Glutamatergic neuron (in vitro differentiated cells): ENCODE measurements around the gene CTNNBIP1. TPM values are rescaled to one million over a fixed set of nuclear protein-coding genes. Genes with fewer than 3 reads are reported as not detected.

Experiments
- DNase-seq: peaks from one replicate; pipeline ENCODE4 v3.0.0; 2022
- H3K27ac Mint-ChIP-seq: one replicate; pipeline ENCODE4 v1.8.0; 2020; ENCODE audit warnings: mild to moderate bottlenecking, mixed read lengths, inconsistent platforms; ENCODE audit not compliant: unreplicated experiment
- H3K27me3 Mint-ChIP-seq: one replicate; pipeline ENCODE4 v1.8.0; 2020; ENCODE audit warnings: mild to moderate bottlenecking, moderate library complexity, mixed read lengths, inconsistent platforms; ENCODE audit not compliant: unreplicated experiment
- H3K36me3 Mint-ChIP-seq: one replicate; pipeline ENCODE4 v1.8.0; 2020; ENCODE audit warnings: mild to moderate bottlenecking, mixed read lengths, inconsistent platforms; ENCODE audit not compliant: unreplicated experiment
- H3K4me1 Mint-ChIP-seq: one replicate; pipeline ENCODE4 v1.8.0; 2020; ENCODE audit warnings: mild to moderate bottlenecking, low read depth, mixed read lengths, inconsistent platforms; ENCODE audit not compliant: unreplicated experiment
- H3K4me3 Mint-ChIP-seq: one replicate; pipeline ENCODE4 v1.8.0; 2020; ENCODE audit warnings: mild to moderate bottlenecking, mixed read lengths, inconsistent platforms; ENCODE audit not compliant: unreplicated experiment
- H3K9me3 Mint-ChIP-seq: one replicate; pipeline ENCODE4 v1.8.0; 2020; ENCODE audit warnings: mild to moderate bottlenecking, moderate library complexity, mixed read lengths, inconsistent platforms; ENCODE audit not compliant: unreplicated experiment
- total RNA-seq: library from RNA; stranded (reverse); fragmentation: NEBNext Ultra II Directional; extraction: Animal tissue kit (Norgen Biotek cat#: 25700); gene quantifications from one replicate; pipeline ENCODE4 v1.2.1, GENCODE V29; 2021; ENCODE audit not compliant: unreplicated experiment
- TF ChIP-seq, protein P1 (sequence below): fragments of 200-600 bp; sonication (generic); IDR thresholded peaks from one replicate; pipeline ENCODE4 v1.5.0; 2021; ENCODE audit not compliant: partially characterized antibody, unreplicated experiment

Gene CTNNBIP1
- total RNA-seq, 1 donor from 2014 or later, result 50.7 TPM

- H3K4me3 Mint-ChIP-seq, result peak overlapping the region; percentile 91
- peaks cover 2% of the 10 kb centered on the region for H3K9me3 Mint-ChIP-seq
- peak overlapping the region; percentile 24 for H3K27ac Mint-ChIP-seq
- H3K27me3 Mint-ChIP-seq, result no peaks in the 10 kb centered on the region
- TF ChIP-seq, protein P1, sequence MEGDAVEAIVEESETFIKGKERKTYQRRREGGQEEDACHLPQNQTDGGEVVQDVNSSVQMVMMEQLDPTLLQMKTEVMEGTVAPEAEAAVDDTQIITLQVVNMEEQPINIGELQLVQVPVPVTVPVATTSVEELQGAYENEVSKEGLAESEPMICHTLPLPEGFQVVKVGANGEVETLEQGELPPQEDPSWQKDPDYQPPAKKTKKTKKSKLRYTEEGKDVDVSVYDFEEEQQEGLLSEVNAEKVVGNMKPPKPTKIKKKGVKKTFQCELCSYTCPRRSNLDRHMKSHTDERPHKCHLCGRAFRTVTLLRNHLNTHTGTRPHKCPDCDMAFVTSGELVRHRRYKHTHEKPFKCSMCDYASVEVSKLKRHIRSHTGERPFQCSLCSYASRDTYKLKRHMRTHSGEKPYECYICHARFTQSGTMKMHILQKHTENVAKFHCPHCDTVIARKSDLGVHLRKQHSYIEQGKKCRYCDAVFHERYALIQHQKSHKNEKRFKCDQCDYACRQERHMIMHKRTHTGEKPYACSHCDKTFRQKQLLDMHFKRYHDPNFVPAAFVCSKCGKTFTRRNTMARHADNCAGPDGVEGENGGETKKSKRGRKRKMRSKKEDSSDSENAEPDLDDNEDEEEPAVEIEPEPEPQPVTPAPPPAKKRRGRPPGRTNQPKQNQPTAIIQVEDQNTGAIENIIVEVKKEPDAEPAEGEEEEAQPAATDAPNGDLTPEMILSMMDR, result peak; percentile 57
- peaks cover 3% of the 10 kb centered on the region for H3K4me1 Mint-ChIP-seq
- no peak for DNase-seq
- no peaks in the 10 kb centered on the region for H3K36me3 Mint-ChIP-seq
Measured at GRCh38 chr1:9942399-9942938, 32.4 kb upstream of the CTNNBIP1 start.

- H3K4me1 Mint-ChIP-seq, result no peaks in the 10 kb centered on the region
- no peak overlapping the region for H3K4me3 Mint-ChIP-seq
- no peaks in the 10 kb centered on the region for H3K9me3 Mint-ChIP-seq
- no peak for DNase-seq
- H3K36me3 Mint-ChIP-seq, result no peaks in the 10 kb centered on the region
- TF ChIP-seq, protein P1, result no peak
- H3K27me3 Mint-ChIP-seq, result peaks cover under 1% of the 10 kb centered on the region
- H3K27ac Mint-ChIP-seq, result no peak overlapping the region
Measured at GRCh38 chr1:9929431-9930385, 19.6 kb upstream of the CTNNBIP1 start.

DNA sequence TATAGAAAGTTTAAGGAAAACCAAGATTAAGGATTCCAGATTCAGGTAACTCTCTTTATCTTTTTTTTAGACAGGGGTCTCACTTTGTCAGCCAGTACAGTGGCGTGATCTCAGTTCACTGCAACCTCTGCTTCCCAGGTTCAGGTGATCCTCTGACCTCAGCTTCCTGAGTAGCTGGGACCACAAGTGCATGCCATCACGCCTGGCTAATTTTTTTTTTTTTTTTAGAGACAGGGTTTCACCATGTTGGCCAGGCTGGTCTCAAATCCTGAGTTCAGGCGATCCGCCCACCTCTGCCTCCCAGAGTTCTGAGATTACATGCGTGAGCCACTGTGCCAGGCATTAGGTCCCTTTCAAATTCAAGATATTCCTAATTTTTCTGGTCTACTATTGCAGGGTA, 17.2 kb upstream of the CTNNBIP1 start:
- Mint-ChIP-seq H3K27ac (no peak overlapping the region), H3K27me3 (peaks cover 2% of the 10 kb centered on the region), H3K4me1 (peaks cover 2% of the 10 kb centered on the region), H3K36me3 (no peaks in the 10 kb centered on the region), H3K9me3 (no peaks in the 10 kb centered on the region), H3K4me3 (no peak overlapping the region)
- DNase-seq, result no peak
- TF ChIP-seq, protein P1, result no peak

DNA sequence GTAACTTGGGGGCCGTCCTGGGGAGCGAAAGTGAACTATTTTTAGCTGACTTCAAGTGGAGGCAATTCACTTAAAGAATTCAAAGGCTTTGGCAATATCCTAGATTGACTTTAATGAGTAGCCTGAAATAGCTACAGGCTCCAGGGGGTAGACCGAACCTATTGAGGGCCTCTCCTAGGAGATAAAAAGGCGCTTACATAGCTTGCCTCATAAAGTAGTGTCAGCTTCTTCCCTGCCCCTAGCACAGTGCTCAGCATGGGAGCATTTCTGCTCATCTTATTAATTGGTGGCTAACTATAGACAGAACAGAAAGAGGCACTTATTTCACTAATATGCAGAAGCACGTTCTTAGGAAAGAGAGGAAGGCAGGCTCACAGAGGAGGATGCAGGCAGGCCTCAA, 12.3 kb upstream of the CTNNBIP1 start:
- H3K36me3 Mint-ChIP-seq, result no peaks in the 10 kb centered on the region
- peaks cover 2% of the 10 kb centered on the region for H3K27me3 Mint-ChIP-seq
- no peak overlapping the region for H3K27ac Mint-ChIP-seq
- no peak for DNase-seq
- peaks cover 2% of the 10 kb centered on the region for H3K4me1 Mint-ChIP-seq
- TF ChIP-seq, protein P1, result no peak
- H3K4me3 Mint-ChIP-seq, result no peak overlapping the region
- H3K9me3 Mint-ChIP-seq, result peaks cover 5% of the 10 kb centered on the region

GRCh38 chr1:9920606-9921005, 10.5 kb upstream of the CTNNBIP1 start:
- H3K9me3 Mint-ChIP-seq, result peaks cover 5% of the 10 kb centered on the region
- no peak overlapping the region for H3K27ac Mint-ChIP-seq
- no peak for DNase-seq
- H3K27me3 Mint-ChIP-seq, result peaks cover 2% of the 10 kb centered on the region
- TF ChIP-seq, protein P1, result no peak
- H3K36me3 Mint-ChIP-seq, result no peaks in the 10 kb centered on the region
- no peak overlapping the region for H3K4me3 Mint-ChIP-seq
- H3K4me1 Mint-ChIP-seq, result peaks cover 2% of the 10 kb centered on the region
